ENCODE measurements around the gene DRC7. TPM values are rescaled to one million over a fixed set of nuclear protein-coding genes. Genes with fewer than 3 reads are reported as not detected.
"Not testable (repeated sequence)": the region's sequence is repeated elsewhere in the genome, so short reads cannot be mapped to it uniquely, and the experiment has no call there.

Gene DRC7
- polyA plus RNA-seq, 1 donor: 0.28 TPM

GRCh38 chr16:57761957-57762356 lies 67.4 kb downstream of the DRC7 start:
- no peak for DNase-seq (ENCODE audit: low read depth)

GRCh38 chr16:57762365-57763040 lies 67.9 kb downstream of the DRC7 start:
- DNase-seq (ENCODE audit: low read depth): no peak

GRCh38 chr16:57763285-57764005 lies 68.8 kb downstream of the DRC7 start:
- DNase-seq (ENCODE audit: low read depth): no peak

GRCh38 chr16:57764006-57764340 lies 69.4 kb downstream of the DRC7 start:
- no peak for DNase-seq (ENCODE audit: low read depth)

- DNase-seq (ENCODE audit: low read depth): no peak
Observed at GRCh38 chr16:57764341-57765159, 69.9 kb downstream of the DRC7 start.

- no peak for DNase-seq (ENCODE audit: low read depth)
Observed at GRCh38 chr16:57765160-57765728, 70.6 kb downstream of the DRC7 start.

- no peak for DNase-seq (ENCODE audit: low read depth)
Observed at GRCh38 chr16:57766714-57767348, 72.2 kb downstream of the DRC7 start.

- no peak for DNase-seq (ENCODE audit: low read depth)
Observed at GRCh38 chr16:57769541-57770145, 75.0 kb downstream of the DRC7 start.

- DNase-seq (ENCODE audit: low read depth): no peak
Observed at GRCh38 chr16:57770361-57770760, 75.8 kb downstream of the DRC7 start.

- DNase-seq (ENCODE audit: low read depth): no peak
Observed at GRCh38 chr16:57771141-57771785, 76.7 kb downstream of the DRC7 start.

- DNase-seq (ENCODE audit: low read depth): no peak
Observed at GRCh38 chr16:57773019-57773418, 78.4 kb downstream of the DRC7 start.

GRCh38 chr16:57773655-57774295 lies 79.2 kb downstream of the DRC7 start:
- no peak for DNase-seq (ENCODE audit: low read depth)

- no peak for DNase-seq (ENCODE audit: low read depth)
Observed at GRCh38 chr16:57774705-57775285, 80.2 kb downstream of the DRC7 start.

- no peak for DNase-seq (ENCODE audit: low read depth)
Observed at GRCh38 chr16:57775661-57776469, 81.3 kb downstream of the DRC7 start.

GRCh38 chr16:57778658-57779057 lies 84.1 kb downstream of the DRC7 start:
- DNase-seq (ENCODE audit: low read depth): no peak

- DNase-seq (ENCODE audit: low read depth): not testable (repeated sequence)
Observed at GRCh38 chr16:57779836-57780235, 85.2 kb downstream of the DRC7 start.

- DNase-seq (ENCODE audit: low read depth): no peak
Observed at GRCh38 chr16:57781349-57781740, 86.7 kb downstream of the DRC7 start.

Data from forelimb muscle (tissue), 1 donor.